NT2/D1 (cell line): ENCODE results near the gene CORO1C.
A peak's percentile ranks its signal among the peaks of the same experiment; 100 is the strongest.

Experiments used
- DNase-seq: peaks from one replicate; pipeline ENCODE4 v3.0.0-alpha.2; 2011; ENCODE audit warnings: low read depth, low spot score
- H3K27me3 ChIP-seq: 2 replicates; pipeline ENCODE4 v1.6.0; 2011; ENCODE audit warnings: mild to moderate bottlenecking; ENCODE audit not compliant: insufficient read length, insufficient read depth
- H3K36me3 ChIP-seq: 2 replicates; pipeline ENCODE4 v1.6.1; 2011; ENCODE audit warnings: mild to moderate bottlenecking, low read length, mixed read lengths; ENCODE audit not compliant: insufficient read depth, insufficient read length
- H3K4me1 ChIP-seq: 2 replicates; pipeline ENCODE4 v1.5.1; 2011; ENCODE audit not compliant: insufficient read depth, insufficient read length
- H3K4me3 ChIP-seq: 2 replicates; pipeline ENCODE4 v1.5.1; 2011; ENCODE audit warnings: low read depth; ENCODE audit not compliant: insufficient read length
- H3K9ac ChIP-seq: 2 replicates; pipeline ENCODE4 v1.6.0; 2011; ENCODE audit warnings: low read depth; ENCODE audit not compliant: insufficient read length
- H3K9me3 ChIP-seq: 2 replicates; pipeline ENCODE4 v1.5.1; 2011; ENCODE audit warnings: mild to moderate bottlenecking, low read length; ENCODE audit not compliant: insufficient read depth
- SUZ12 ChIP-seq: IDR thresholded peaks from 2 replicates; pipeline ENCODE4 v1.6.1; 2011; ENCODE audit not compliant: insufficient read length, insufficient read depth; ENCODE audit errors: extremely low read depth
- YY1 ChIP-seq: IDR thresholded peaks from 2 replicates; pipeline ENCODE4 v1.6.1; 2011; ENCODE audit not compliant: insufficient read length, insufficient read depth
- ZNF274 ChIP-seq: IDR thresholded peaks from 2 replicates; pipeline ENCODE4 v1.6.1; 2011; ENCODE audit warnings: mild to moderate bottlenecking, low read depth, low read length

Gene CORO1C

DNA sequence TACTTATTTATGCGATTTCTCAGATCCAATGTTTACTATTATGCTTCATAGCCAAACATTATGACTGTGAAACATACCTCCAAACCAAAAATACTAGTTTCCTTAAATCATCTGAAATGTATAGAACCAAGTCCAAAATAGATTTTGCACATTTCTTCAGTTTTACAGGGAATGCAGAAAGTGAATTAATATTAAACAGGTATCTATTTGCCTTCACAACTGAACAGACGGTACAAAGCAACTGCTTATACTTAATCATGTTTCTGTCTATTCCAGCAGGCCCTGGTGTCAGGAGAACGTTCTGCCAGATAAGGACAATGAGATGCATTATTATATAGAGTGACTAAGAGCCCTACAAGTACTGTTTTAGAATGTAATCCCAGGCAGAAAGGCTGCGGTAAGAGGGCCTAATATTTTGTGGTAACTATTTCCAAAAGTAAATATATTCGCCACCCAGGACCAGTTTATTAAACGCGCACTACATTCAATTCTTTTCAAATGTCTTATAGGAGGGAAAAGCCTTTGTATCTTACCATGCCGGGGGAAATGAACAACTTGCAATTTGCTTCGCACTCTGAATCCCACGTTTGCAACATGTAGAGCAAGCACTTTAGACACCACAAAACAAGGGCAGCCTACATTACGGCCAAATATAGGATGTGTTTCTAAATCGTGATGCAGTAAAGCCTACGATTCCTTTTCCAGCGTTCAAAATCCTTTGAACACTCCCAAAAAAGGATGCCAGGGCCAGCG is 1.5 kb downstream of the CORO1C start:
- no peaks in the 10 kb centered on the region for H3K9me3 ChIP-seq
- no peak for TF ChIP-seq SUZ12
- TF ChIP-seq ZNF274 = no peak
- TF ChIP-seq YY1 = no peak
- no peak for DNase-seq
- no peaks in the 10 kb centered on the region for H3K4me1 ChIP-seq
- H3K4me3 ChIP-seq = peak overlapping the region; percentile 81
- no peaks in the 10 kb centered on the region for H3K27me3 ChIP-seq
- H3K36me3 ChIP-seq = peaks cover 20% of the 10 kb centered on the region
- peak overlapping the region; percentile 87 for H3K9ac ChIP-seq

- H3K9ac ChIP-seq = peak overlapping the region; percentile 87
- H3K4me1 ChIP-seq = no peaks in the 10 kb centered on the region
- H3K36me3 ChIP-seq = peaks cover 20% of the 10 kb centered on the region
- no peak for DNase-seq
- peak overlapping the region; percentile 81 for H3K4me3 ChIP-seq
- no peaks in the 10 kb centered on the region for H3K27me3 ChIP-seq
- no peaks in the 10 kb centered on the region for H3K9me3 ChIP-seq
- TF ChIP-seq YY1 (no peak), SUZ12 (no peak), ZNF274 (no peak)
Measured at GRCh38 chr12:108728820-108729611, 2.3 kb downstream of the CORO1C start.

DNA sequence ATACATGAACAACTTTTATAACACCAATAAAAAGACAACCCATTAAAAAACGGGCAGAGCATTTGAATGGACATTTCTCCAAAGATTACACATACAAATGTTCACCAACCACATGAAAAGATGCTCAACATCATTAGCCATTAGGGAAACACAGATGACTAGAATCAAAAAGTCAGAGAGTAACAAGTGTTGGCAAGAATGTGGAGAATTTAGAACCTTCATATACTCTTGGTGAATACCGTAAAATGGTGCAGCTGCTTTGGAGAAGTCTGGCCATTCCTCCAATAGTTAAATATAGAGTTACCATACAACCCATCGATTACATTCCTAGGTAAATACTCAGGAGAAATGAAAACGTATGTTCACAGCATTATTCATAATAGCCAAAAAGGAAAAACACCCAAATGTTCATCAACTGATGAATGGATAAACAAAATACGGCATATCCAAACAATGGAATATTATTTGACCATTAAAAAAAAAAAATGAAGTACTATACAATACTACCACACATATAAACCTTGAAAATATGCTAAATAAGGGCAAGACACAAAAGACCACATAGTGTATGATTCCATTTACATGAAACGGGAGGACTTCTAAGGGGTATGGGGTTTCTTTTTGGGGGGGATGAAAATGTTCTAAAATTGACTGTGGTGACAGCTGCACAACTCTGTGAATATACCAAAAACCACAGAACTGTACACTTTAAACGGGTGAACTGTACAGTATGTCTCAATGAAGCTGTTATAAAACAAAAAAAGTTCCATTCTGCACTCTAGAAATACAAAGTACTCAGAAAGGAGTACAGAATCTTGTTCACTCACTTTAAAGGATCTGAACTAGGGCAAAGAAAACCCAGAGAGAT is 3.2 kb downstream of the CORO1C start:
- no peak overlapping the region for H3K4me3 ChIP-seq
- H3K27me3 ChIP-seq = no peaks in the 10 kb centered on the region
- H3K36me3 ChIP-seq = peaks cover 20% of the 10 kb centered on the region
- no peaks in the 10 kb centered on the region for H3K4me1 ChIP-seq
- TF ChIP-seq SUZ12 (no peak), ZNF274 (no peak), YY1 (no peak)
- DNase-seq = no peak
- no peaks in the 10 kb centered on the region for H3K9me3 ChIP-seq
- no peak overlapping the region for H3K9ac ChIP-seq

DNA sequence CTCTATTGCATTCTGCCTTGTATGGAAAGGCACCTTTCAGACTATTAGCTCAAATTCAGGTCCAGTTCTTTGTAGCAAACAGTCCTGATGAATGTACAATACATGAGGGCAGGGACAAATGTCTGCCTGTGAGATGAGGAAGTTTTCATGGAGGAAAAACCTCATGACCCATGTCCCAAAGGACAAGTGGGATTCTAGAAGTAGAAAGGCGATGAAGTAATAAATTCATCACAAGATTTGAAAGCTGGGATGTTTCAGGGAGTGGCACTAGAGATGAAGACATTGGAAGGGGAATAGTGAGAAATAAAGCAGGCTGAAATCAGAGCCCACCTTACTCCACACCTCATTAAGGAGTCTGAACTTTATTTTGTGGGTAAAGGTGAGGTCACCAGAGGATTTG is 4.2 kb downstream of the CORO1C start:
- Histone ChIP-seq H3K36me3 (peaks cover 20% of the 10 kb centered on the region), H3K4me3 (no peak overlapping the region), H3K9ac (no peak overlapping the region), H3K27me3 (no peaks in the 10 kb centered on the region), H3K9me3 (no peaks in the 10 kb centered on the region), H3K4me1 (no peaks in the 10 kb centered on the region)
- no peak for DNase-seq
- TF ChIP-seq ZNF274 (no peak), SUZ12 (no peak), YY1 (no peak)

DNA sequence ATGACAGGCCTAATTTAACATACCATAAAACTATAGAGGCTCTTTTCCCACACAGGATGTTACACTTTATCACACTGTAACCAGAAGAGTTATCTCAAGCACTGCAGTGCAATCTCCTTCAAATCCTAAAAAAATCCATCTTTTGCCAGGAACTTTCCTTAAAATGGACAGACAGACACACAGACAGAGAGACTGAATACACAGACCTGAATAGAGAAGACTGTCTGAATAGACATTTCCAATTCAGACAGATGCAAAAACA is 6.5 kb downstream of the CORO1C start:
- Histone ChIP-seq H3K36me3 (peaks cover 18% of the 10 kb centered on the region), H3K4me3 (no peak overlapping the region), H3K9me3 (no peaks in the 10 kb centered on the region), H3K27me3 (no peaks in the 10 kb centered on the region), H3K9ac (no peak overlapping the region), H3K4me1 (no peaks in the 10 kb centered on the region)
- TF ChIP-seq ZNF274 (no peak), YY1 (no peak), SUZ12 (no peak)
- no peak for DNase-seq

DNA sequence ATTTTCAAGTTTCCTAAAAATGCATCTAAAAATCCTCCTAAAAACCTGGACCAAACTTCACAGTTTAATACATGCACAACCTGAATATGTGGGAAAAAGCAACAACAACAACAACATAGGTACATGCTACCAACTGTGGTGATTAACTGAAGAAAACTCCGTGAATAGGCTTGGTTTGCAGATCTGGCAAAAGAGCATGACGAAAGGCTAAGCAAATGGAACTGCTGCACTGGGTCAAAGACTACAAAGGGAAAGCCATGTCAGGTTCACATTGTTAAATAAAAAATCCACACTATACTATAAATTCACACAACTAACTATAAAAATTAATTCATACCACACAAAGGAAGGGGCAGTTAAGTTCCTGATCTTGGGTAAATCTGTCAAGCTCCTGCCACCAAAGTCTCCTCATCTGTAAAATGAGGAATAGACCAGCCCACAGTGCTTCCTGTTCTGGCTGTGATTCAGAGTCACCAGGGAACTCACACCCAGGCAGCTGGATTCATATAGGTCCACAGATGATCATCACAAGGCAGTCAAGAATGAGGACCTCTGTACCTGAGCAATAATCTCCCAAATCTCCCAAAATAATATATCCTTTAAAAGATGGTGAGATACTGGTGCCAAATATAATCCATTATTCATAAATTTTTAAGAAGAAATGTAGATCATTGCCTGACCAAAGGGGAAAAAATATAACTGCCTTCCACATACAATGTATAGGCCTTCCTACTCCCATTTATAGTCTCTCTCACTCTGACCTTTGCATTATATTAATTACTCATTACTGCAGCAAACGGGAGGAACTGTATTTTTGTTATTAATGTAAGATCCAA is 7.0 kb downstream of the CORO1C start:
- no peaks in the 10 kb centered on the region for H3K27me3 ChIP-seq
- DNase-seq = no peak
- no peak overlapping the region for H3K9ac ChIP-seq
- TF ChIP-seq SUZ12 (no peak), ZNF274 (no peak), YY1 (no peak)
- peaks cover 12% of the 10 kb centered on the region for H3K36me3 ChIP-seq
- no peaks in the 10 kb centered on the region for H3K9me3 ChIP-seq
- H3K4me3 ChIP-seq = no peak overlapping the region
- H3K4me1 ChIP-seq = no peaks in the 10 kb centered on the region
